OCI-LY7 (cell line): ENCODE results near the gene COA8.
"Not testable (repeated sequence)": the region's sequence is repeated elsewhere in the genome, so short reads cannot be mapped to it uniquely, and the experiment has no call there.

Experiments
- EZH2phosphoT487 ChIP-seq: fragments of 200-600 bp; sonication (generic); IDR thresholded peaks from 2 replicates; pipeline ENCODE4 v1.6.1; 2018; ENCODE audit warnings: low read depth, borderline replicate concordance, mild to moderate bottlenecking, mixed run types, antibody characterized with exemption, low read length, moderate library complexity, mixed read lengths
- TF ChIP-seq, protein P1 (sequence below): fragments of 200-600 bp; sonication (generic); conservative IDR thresholded peaks from 2 replicates; pipeline ENCODE4 v1.5.1; 2014; ENCODE audit warnings: mild to moderate bottlenecking, antibody characterized with exemption, low read length, moderate library complexity, mixed read lengths

- TF ChIP-seq, protein P1, sequence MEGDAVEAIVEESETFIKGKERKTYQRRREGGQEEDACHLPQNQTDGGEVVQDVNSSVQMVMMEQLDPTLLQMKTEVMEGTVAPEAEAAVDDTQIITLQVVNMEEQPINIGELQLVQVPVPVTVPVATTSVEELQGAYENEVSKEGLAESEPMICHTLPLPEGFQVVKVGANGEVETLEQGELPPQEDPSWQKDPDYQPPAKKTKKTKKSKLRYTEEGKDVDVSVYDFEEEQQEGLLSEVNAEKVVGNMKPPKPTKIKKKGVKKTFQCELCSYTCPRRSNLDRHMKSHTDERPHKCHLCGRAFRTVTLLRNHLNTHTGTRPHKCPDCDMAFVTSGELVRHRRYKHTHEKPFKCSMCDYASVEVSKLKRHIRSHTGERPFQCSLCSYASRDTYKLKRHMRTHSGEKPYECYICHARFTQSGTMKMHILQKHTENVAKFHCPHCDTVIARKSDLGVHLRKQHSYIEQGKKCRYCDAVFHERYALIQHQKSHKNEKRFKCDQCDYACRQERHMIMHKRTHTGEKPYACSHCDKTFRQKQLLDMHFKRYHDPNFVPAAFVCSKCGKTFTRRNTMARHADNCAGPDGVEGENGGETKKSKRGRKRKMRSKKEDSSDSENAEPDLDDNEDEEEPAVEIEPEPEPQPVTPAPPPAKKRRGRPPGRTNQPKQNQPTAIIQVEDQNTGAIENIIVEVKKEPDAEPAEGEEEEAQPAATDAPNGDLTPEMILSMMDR: not testable (repeated sequence)
- not testable (repeated sequence) for TF ChIP-seq EZH2phosphoT487
These were observed 37.1 kb upstream of the COA8 start for GRCh38 chr14:103525430-103526246.
